Measurements from ENCODE around the gene IFT57. TPM values are rescaled to one million over a fixed set of nuclear protein-coding genes. Genes with fewer than 3 reads are reported as not detected.
A peak's percentile ranks its signal among the peaks of the same experiment; 100 is the strongest.

IFT57 gene
- total RNA-seq, 1 donor from 2014 or later: 43.1 TPM

DNA sequence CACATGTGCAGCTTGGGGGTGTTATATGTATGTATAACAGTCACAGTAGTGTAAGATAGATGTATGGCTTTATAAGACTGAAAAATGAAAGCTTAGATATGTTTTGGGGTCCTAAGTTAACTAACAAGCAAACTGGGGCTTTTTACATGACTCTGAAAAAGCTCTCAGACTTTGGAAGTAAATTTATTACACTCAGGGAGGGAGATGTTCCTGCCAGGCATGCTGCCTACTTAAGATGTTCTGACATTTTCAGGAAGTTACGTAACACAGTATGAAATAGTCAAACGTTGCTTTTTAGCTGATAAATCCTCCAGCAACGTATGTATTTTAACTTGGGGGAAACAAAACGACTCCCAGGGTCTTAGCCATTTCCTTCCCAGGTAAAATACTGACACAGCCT is 1.7 kb upstream of the IFT57 start:
- peaks cover 68% of the 10 kb centered on the region for H3K4me1 Mint-ChIP-seq

DNA sequence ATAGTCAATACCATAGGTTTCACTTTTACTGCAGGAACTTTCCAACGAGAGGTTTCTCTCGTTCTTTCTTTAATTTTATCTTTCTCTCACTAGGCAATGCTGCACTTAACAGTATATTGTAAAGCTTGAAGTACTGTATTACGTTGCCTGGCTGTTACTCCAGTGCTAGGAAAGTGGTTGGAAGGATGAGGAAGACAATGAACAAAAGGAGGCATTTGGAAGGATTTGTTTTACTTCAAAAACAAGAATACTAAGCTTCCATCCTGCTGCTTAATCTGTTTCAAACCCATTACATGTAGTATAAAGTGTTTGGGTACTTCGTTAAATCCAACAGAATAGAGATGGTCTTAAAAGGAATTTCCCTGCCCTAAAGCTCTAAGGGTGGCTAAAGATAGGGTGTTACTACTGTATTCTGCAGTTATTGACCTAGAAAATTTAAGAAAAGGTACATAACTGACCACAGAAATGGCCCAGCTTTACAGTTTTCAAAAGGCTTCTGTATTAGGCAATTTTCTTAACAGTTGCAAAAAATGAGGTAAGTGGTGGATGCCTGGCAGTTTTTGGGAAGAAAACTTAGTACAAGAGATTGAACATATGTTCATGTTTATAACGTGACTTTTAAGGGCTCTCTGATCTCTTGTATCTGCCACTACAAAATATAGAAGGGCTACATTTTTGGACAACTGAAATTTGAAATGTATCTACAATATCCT is 785 bp upstream of the IFT57 start:
- TF ChIP-seq, protein P1, sequence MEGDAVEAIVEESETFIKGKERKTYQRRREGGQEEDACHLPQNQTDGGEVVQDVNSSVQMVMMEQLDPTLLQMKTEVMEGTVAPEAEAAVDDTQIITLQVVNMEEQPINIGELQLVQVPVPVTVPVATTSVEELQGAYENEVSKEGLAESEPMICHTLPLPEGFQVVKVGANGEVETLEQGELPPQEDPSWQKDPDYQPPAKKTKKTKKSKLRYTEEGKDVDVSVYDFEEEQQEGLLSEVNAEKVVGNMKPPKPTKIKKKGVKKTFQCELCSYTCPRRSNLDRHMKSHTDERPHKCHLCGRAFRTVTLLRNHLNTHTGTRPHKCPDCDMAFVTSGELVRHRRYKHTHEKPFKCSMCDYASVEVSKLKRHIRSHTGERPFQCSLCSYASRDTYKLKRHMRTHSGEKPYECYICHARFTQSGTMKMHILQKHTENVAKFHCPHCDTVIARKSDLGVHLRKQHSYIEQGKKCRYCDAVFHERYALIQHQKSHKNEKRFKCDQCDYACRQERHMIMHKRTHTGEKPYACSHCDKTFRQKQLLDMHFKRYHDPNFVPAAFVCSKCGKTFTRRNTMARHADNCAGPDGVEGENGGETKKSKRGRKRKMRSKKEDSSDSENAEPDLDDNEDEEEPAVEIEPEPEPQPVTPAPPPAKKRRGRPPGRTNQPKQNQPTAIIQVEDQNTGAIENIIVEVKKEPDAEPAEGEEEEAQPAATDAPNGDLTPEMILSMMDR (IDR thresholded peaks at IDR 0.05; ENCODE audit: unreplicated experiment): no peak
- Mint-ChIP-seq H3K4me1 (peaks cover 61% of the 10 kb centered on the region), H3K27ac (peak overlapping the region; percentile 99), H3K9me3 (no peaks in the 10 kb centered on the region), H3K4me3 (peak overlapping the region; percentile 99), H3K27me3 (ENCODE audit: low read depth) (no peaks in the 10 kb centered on the region), H3K36me3 (no peaks in the 10 kb centered on the region)
- no peak for DNase-seq (ENCODE audit: low spot score in 2 of 2, unreplicated experiment in 2 of 2)

More for the DNA sequence above, 1.7 kb upstream of the IFT57 start:
- peak overlapping the region; percentile 99 for H3K27ac Mint-ChIP-seq
- H3K4me3 Mint-ChIP-seq: peak overlapping the region; percentile 99
- no peaks in the 10 kb centered on the region for H3K9me3 Mint-ChIP-seq
- no peaks in the 10 kb centered on the region for H3K27me3 Mint-ChIP-seq (ENCODE audit: low read depth)
- no peaks in the 10 kb centered on the region for H3K36me3 Mint-ChIP-seq
- DNase-seq (ENCODE audit: low spot score in 2 of 2, unreplicated experiment in 2 of 2): no peak
- TF ChIP-seq, protein P1 (IDR thresholded peaks at IDR 0.05; ENCODE audit: unreplicated experiment): no peak

DNA sequence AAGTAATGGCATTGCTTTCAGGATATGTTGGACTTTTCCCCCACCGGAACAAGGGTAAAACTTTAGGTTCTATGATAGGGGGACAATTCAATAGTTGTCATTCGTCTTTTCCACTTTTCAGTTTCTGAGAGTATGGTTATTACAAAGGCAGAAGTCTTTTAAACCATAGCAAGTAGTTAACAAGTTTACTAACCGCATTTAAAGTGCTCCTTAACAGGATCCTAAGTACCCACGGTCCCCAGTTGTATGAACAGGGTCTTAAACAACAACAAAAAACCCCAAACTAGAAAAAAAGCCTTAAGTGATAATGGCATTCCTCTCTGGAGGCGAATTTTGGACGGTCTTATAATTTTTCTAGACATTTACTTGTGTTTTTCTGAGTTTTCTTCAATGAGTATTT is 831 bp downstream of the IFT57 start:
- H3K27ac Mint-ChIP-seq: peak overlapping the region; percentile 99
- peaks cover 58% of the 10 kb centered on the region for H3K4me1 Mint-ChIP-seq
- TF ChIP-seq, protein P1 (IDR thresholded peaks at IDR 0.05; ENCODE audit: unreplicated experiment): no peak
- DNase-seq (ENCODE audit: low spot score in 2 of 2, unreplicated experiment in 2 of 2): no peak
- H3K27me3 Mint-ChIP-seq (ENCODE audit: low read depth): no peaks in the 10 kb centered on the region
- peaks cover 4% of the 10 kb centered on the region for H3K36me3 Mint-ChIP-seq
- H3K9me3 Mint-ChIP-seq: no peaks in the 10 kb centered on the region
- peak overlapping the region; percentile 99 for H3K4me3 Mint-ChIP-seq

DNA sequence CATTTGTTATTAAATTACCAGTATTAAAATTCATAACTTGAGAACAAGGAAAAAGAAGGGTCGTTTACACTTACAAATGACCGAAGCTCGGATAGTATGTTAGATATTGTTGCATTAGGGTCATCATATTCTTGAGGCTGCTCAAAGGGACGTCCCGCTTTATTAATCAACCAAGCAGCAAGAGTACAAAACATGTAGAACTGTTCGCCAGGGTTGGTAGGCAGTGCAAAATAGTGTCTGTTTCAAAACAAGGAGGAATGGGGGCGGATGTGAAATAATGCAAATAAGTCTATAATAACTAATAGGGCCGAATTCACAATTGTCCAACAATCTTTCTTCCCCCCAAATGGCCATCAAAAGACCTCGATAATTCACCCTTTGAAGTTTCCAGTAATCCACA is 2.9 kb downstream of the IFT57 start:
- Mint-ChIP-seq H3K36me3 (peaks cover 11% of the 10 kb centered on the region), H3K27me3 (ENCODE audit: low read depth) (no peaks in the 10 kb centered on the region), H3K9me3 (no peaks in the 10 kb centered on the region), H3K4me1 (peaks cover 46% of the 10 kb centered on the region), H3K4me3 (no peak overlapping the region), H3K27ac (no peak overlapping the region)
- no peak for DNase-seq (ENCODE audit: low spot score in 2 of 2, unreplicated experiment in 2 of 2)
- TF ChIP-seq, protein P1 (IDR thresholded peaks at IDR 0.05; ENCODE audit: unreplicated experiment): no peak

DNA sequence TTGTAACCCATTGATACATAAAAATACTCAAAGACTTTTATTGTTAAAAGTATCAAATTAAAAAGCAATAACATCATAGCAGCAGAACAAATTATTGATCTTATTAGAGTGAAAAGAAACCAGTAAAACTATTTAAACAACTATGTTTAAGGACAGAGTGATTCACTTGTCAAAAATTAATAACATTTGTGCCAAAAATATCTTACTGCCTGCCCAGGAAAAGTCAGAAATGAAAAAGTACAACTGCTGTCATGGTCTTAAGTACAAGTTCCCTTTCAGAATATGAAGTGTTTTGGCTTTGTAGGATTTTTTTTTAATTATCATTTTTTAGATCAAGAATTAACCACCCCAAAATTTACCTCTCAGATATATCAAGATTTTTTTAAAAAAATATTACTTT is 3.4 kb downstream of the IFT57 start:
- no peaks in the 10 kb centered on the region for H3K9me3 Mint-ChIP-seq
- H3K36me3 Mint-ChIP-seq: peaks cover 14% of the 10 kb centered on the region
- no peak for DNase-seq (ENCODE audit: low spot score in 2 of 2, unreplicated experiment in 2 of 2)
- peaks cover 41% of the 10 kb centered on the region for H3K4me1 Mint-ChIP-seq
- H3K27me3 Mint-ChIP-seq (ENCODE audit: low read depth): no peaks in the 10 kb centered on the region
- no peak overlapping the region for H3K27ac Mint-ChIP-seq
- TF ChIP-seq, protein P1 (IDR thresholded peaks at IDR 0.05; ENCODE audit: unreplicated experiment): no peak
- no peak overlapping the region for H3K4me3 Mint-ChIP-seq
